GF-D8 (cell line): ENCODE data around the gene BRIP1.
"Not testable (repeated sequence)": the region's sequence is repeated elsewhere in the genome, so short reads cannot be mapped to it uniquely, and the experiment has no call there.

ENCODE experiments used
- DNase-seq: peaks from one replicate; lab custom pipeline; 2025; lab: John Stamatoyannopoulos, UW

The BRIP1 gene

GRCh38 chr17:61862975-61863800 lies at the start of gene BRIP1:
Gene BRIP1, minus strand, starts transcription at chr17:61863528. Its CDS starts 1,989 bp downstream, at chr17:61861539.
- DNase-seq, result peak; percentile 68

- no peak for DNase-seq
Measured at GRCh38 chr17:61908292-61909037, 45.1 kb upstream of the BRIP1 start.

GRCh38 chr17:61907361-61907760 lies 44.0 kb upstream of the BRIP1 start:
- DNase-seq, result no peak

- DNase-seq, result no peak
Measured at GRCh38 chr17:61904094-61904710, 40.9 kb upstream of the BRIP1 start.

- DNase-seq, result no peak
Measured at GRCh38 chr17:61903251-61903650, 39.9 kb upstream of the BRIP1 start.

- DNase-seq, result no peak
Measured at GRCh38 chr17:61897548-61898180, 34.3 kb upstream of the BRIP1 start.

- DNase-seq, result no peak
Measured at GRCh38 chr17:61895391-61895790, 32.1 kb upstream of the BRIP1 start.

- not testable (repeated sequence) for DNase-seq
Measured at GRCh38 chr17:61894310-61894709, 31.0 kb upstream of the BRIP1 start.

GRCh38 chr17:61887733-61888132 lies 24.4 kb upstream of the BRIP1 start:
- DNase-seq, result not testable (repeated sequence)

GRCh38 chr17:61885865-61886264 lies 22.5 kb upstream of the BRIP1 start:
- not testable (repeated sequence) for DNase-seq

- DNase-seq, result no peak
Measured at GRCh38 chr17:61884864-61885263, 21.5 kb upstream of the BRIP1 start.

GRCh38 chr17:61880589-61881102 lies 17.3 kb upstream of the BRIP1 start:
- DNase-seq, result no peak

- no peak for DNase-seq
Measured at GRCh38 chr17:61878984-61879612, 15.8 kb upstream of the BRIP1 start.

- no peak for DNase-seq
Measured at GRCh38 chr17:61878520-61878919, 15.2 kb upstream of the BRIP1 start.

- DNase-seq, result no peak
Measured at GRCh38 chr17:61877837-61878236, 14.5 kb upstream of the BRIP1 start.

GRCh38 chr17:61875804-61876203 lies 12.5 kb upstream of the BRIP1 start:
- DNase-seq, result no peak

- DNase-seq, result no peak
Measured at GRCh38 chr17:61875285-61875684, 12.0 kb upstream of the BRIP1 start.

GRCh38 chr17:61874075-61874474 lies 10.7 kb upstream of the BRIP1 start:
- no peak for DNase-seq

GRCh38 chr17:61872099-61872498 lies 8.8 kb upstream of the BRIP1 start:
- DNase-seq, result no peak

GRCh38 chr17:61869138-61869537 lies 5.8 kb upstream of the BRIP1 start:
- DNase-seq, result no peak

- no peak for DNase-seq
Measured at GRCh38 chr17:61868074-61868473, 4.7 kb upstream of the BRIP1 start.

GRCh38 chr17:61867033-61867432 lies 3.7 kb upstream of the BRIP1 start:
- no peak for DNase-seq
